GM23338 (cell line): Measurements from ENCODE around the gene ANKRD40CL. TPM values are rescaled to one million over a fixed set of nuclear protein-coding genes. Genes with fewer than 3 reads are reported as not detected.

Experiments
- ATAC-seq: fragments of 200-7000 bp; cut with Tn5 transposase; 3 replicates; pipeline ENCODE4 v1.9.1; 2020
- DNase-seq: peaks from one replicate; pipeline ENCODE4 v3.0.0-alpha.2; 2015; ENCODE audit warnings: low spot score
- H2AFZ ChIP-seq: fragments of 200-600 bp; sonication (generic); 2 replicates; pipeline ENCODE4 v1.8.0; 2016; ENCODE audit warnings: antibody characterized with exemption, mild to moderate bottlenecking, moderate library complexity
- H3F3A ChIP-seq: fragments of 200-600 bp; sonication (generic); replicated peaks from 2 replicates; pipeline ENCODE4 v1.8.0; 2017; ENCODE audit warnings: antibody characterized with exemption, mixed run types, low read depth
- H3K27ac ChIP-seq: fragments of 200-600 bp; sonication (generic); 2 replicates; pipeline ENCODE4 v1.6.1; 2016; ENCODE audit warnings: low read depth
- H3K27me3 ChIP-seq: fragments of 200-600 bp; sonication (generic); 2 replicates; pipeline ENCODE4 v1.8.0; 2016; ENCODE audit warnings: mild to moderate bottlenecking, mixed run types, moderate library complexity; ENCODE audit not compliant: insufficient read depth
- H3K36me3 ChIP-seq: fragments of 200-600 bp; sonication (generic); 2 replicates; pipeline ENCODE4 v1.8.0; 2016; ENCODE audit warnings: mild to moderate bottlenecking; ENCODE audit not compliant: insufficient read depth
- H3K4me1 ChIP-seq: fragments of 200-600 bp; sonication (generic); 2 replicates; pipeline ENCODE4 v1.8.0; 2016; ENCODE audit warnings: mild to moderate bottlenecking, moderate library complexity; ENCODE audit not compliant: insufficient read depth
- H3K4me2 ChIP-seq: fragments of 200-600 bp; sonication (generic); 2 replicates; pipeline ENCODE4 v1.7.1; 2017; ENCODE audit warnings: mixed run types
- H3K4me3 ChIP-seq: fragments of 200-600 bp; sonication (generic); 2 replicates; pipeline ENCODE4 v1.6.1; 2016; ENCODE audit warnings: mixed run types
- H3K79me2 ChIP-seq: fragments of 200-600 bp; sonication (generic); replicated peaks from 2 replicates; pipeline ENCODE4 v1.8.0; 2017; ENCODE audit warnings: mild to moderate bottlenecking; ENCODE audit not compliant: insufficient read depth
- H3K9me2 ChIP-seq: fragments of 200-600 bp; sonication (generic); 2 replicates; pipeline ENCODE4 v1.8.0; 2017; ENCODE audit not compliant: insufficient read depth
- H4K20me1 ChIP-seq: fragments of 200-600 bp; sonication (generic); replicated peaks from 2 replicates; pipeline ENCODE4 v1.8.0; 2017; ENCODE audit warnings: mild to moderate bottlenecking; ENCODE audit not compliant: insufficient read depth
- H3K27ac Mint-ChIP-seq: 2 replicates; pipeline ENCODE4 v1.8.0; 2020; ENCODE audit warnings: inconsistent platforms, mild to moderate bottlenecking, moderate library complexity, mixed read lengths
- H3K27me3 Mint-ChIP-seq: 3 replicates; pipeline ENCODE4 v1.8.0; 2022; ENCODE audit warnings: low read depth, mild to moderate bottlenecking, moderate library complexity, mixed read lengths, inconsistent platforms; ENCODE audit not compliant: insufficient read depth, poor library complexity
- H3K36me3 Mint-ChIP-seq: 3 replicates; pipeline ENCODE4 v1.8.0; 2021; ENCODE audit warnings: low read depth, mild to moderate bottlenecking, inconsistent platforms, moderate library complexity, mixed read lengths
- H3K4me1 Mint-ChIP-seq: 3 replicates; pipeline ENCODE4 v1.8.0; 2020; ENCODE audit warnings: mild to moderate bottlenecking, inconsistent platforms, mixed read lengths
- H3K4me3 Mint-ChIP-seq: 3 replicates; pipeline ENCODE4 v1.8.0; 2021; ENCODE audit warnings: moderate library complexity, mild to moderate bottlenecking, inconsistent platforms, mixed read lengths
- H3K9me3 Mint-ChIP-seq: 3 replicates; pipeline ENCODE4 v1.8.0; 2020; ENCODE audit warnings: moderate library complexity, mild to moderate bottlenecking, inconsistent platforms, mixed read lengths
- ETS1 ChIP-seq: IDR thresholded peaks from 2 replicates; pipeline ENCODE4 v1.6.1; 2016; ENCODE audit warnings: antibody characterized with exemption
- REST ChIP-seq: IDR thresholded peaks from one replicate; pipeline ENCODE4 v1.6.1; 2018; ENCODE audit warnings: antibody characterized with exemption; ENCODE audit not compliant: unreplicated experiment
- STAT1 ChIP-seq: IDR thresholded peaks from one replicate; pipeline ENCODE4 v1.6.1; 2016; ENCODE audit warnings: antibody characterized with exemption; ENCODE audit not compliant: unreplicated experiment
- ZNF114 ChIP-seq: fragments of 250-450 bp; sonication (Bioruptor Pico); IDR thresholded peaks from 2 replicates; pipeline ENCODE4 v1.5.0; 2020; ENCODE audit warnings: mild to moderate bottlenecking, moderate library complexity
- ZNF462 ChIP-seq: fragments of 250-450 bp; sonication (Bioruptor Pico); IDR thresholded peaks from 2 replicates; pipeline ENCODE4 v1.5.0; 2020; ENCODE audit warnings: mild to moderate bottlenecking, moderate library complexity
- polyA plus RNA-seq: library from polyadenylated mRNA; unstranded; fragments of >200 nt; fragmentation: Nextera tagmentation; extraction: Ambion mirVana; gene quantifications from 2 replicates; pipeline ENCODE4 v1.2.1, GENCODE V29; 2016
- total RNA-seq: library from RNA; depleted of rRNA; stranded (reverse); fragments of >200 nt; shearing (Covaris generic); gene quantifications from 2 replicates; pipeline ENCODE4 v1.2.3, GENCODE V29; 2014

Gene ANKRD40CL
- total and polyA plus RNA-seq, 2 experiments from 2014 or later = not detected

GRCh38 chr17:50807009-50807408, 39.7 kb upstream of the ANKRD40CL start:
- H3K4me2 ChIP-seq = no peak overlapping the region
- no peak for ATAC-seq
- Mint-ChIP-seq H3K27me3 (peaks cover 3% of the 10 kb centered on the region), H3K27ac (no peak overlapping the region), H3K4me3 (no peak overlapping the region), H3K9me3 (no peaks in the 10 kb centered on the region), H3K4me1 (no peaks in the 10 kb centered on the region), H3K36me3 (no peaks in the 10 kb centered on the region)
- no peak for DNase-seq
- no peaks in the 10 kb centered on the region for H3K36me3 ChIP-seq
- H3K27ac ChIP-seq = no peak overlapping the region
- no peaks in the 10 kb centered on the region for H3K27me3 ChIP-seq
- H3K9me2 ChIP-seq = 0 out of 2 replicates have a peak, but pooled peaks cover 3% of the 10 kb centered on the region
- no peak overlapping the region for H2AFZ ChIP-seq
- no peaks in the 10 kb centered on the region for H3K79me2 ChIP-seq
- H3K4me3 ChIP-seq = no peak overlapping the region
- TF ChIP-seq STAT1 (no peak), ZNF462 (CRISPR knock-in tag) (no peak), ZNF114 (CRISPR knock-in tag) (no peak), ETS1 (no peak), REST (no peak)
- peaks cover 4% of the 10 kb centered on the region; the same call in 1 of the 2 replicates for H3K4me1 ChIP-seq
- no peaks in the 10 kb centered on the region for H4K20me1 ChIP-seq
- H3F3A ChIP-seq = no peaks in the 10 kb centered on the region
